HG03520 (cell line): ENCODE results near the gene CCDC24.

Experiments
- ATAC-seq: cut with Tn5 transposase; IDR thresholded peaks from one replicate; pipeline ENCODE4 v1.9.1; 2021; ENCODE audit warnings: mild to moderate bottlenecking, moderate library complexity; ENCODE audit not compliant: unreplicated experiment

The CCDC24 gene

DNA sequence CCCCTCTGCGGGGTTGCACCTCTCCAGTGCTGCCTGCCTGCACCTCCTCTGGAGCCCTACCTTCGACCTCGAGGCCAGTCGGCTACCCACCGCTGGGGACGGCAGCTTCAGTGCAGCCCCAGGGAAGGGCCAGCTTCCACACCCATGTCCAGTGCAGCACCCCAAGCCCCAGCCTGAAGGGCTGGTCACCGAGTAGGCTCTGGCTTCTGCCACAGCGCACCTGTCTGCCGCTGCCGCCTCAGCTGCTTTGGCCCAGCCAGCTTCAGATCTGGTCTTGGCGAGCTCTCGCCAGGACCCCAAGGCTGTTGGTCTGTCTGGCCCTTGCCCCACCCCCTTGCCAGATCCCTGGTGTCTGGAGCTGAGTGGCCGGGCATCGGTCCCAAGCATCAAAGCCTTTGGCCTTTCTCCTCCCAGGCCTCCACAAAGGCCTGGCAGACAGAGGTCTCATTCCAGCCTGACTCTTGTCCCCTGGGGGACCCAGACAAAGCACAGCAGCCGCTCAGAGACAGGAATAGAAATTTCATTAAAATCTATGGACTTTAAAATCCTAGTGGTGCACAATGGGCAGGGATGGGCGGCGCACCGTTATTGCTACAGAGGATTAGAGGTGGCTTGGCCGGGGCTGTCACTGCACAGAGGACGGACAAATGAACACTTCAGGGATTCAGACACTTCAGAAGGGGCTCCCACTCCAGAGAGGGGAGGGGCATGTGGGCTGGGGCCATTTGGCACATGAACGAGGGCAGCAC lies 4.8 kb downstream of the CCDC24 start:
- ATAC-seq, result no peak

DNA sequence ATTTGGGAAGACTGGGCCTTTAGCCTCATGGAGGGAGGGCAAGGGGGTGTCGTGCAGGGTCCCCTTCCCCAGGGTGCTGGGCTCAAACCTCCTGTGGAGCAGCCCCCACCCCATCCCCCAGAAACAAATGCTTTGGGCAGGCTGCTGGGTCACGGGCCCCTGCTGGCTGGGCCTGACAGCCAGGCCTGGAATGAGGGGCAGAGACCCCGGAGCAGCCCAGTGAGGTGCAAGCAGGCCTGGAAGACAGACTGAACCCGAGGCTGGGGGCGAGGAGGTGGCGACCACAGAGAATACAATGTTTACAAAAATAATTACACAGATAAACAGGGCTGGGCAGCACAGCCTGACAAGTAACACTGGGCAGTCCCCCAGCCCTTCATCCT lies 5.3 kb downstream of the CCDC24 start:
- ATAC-seq, result no peak

DNA sequence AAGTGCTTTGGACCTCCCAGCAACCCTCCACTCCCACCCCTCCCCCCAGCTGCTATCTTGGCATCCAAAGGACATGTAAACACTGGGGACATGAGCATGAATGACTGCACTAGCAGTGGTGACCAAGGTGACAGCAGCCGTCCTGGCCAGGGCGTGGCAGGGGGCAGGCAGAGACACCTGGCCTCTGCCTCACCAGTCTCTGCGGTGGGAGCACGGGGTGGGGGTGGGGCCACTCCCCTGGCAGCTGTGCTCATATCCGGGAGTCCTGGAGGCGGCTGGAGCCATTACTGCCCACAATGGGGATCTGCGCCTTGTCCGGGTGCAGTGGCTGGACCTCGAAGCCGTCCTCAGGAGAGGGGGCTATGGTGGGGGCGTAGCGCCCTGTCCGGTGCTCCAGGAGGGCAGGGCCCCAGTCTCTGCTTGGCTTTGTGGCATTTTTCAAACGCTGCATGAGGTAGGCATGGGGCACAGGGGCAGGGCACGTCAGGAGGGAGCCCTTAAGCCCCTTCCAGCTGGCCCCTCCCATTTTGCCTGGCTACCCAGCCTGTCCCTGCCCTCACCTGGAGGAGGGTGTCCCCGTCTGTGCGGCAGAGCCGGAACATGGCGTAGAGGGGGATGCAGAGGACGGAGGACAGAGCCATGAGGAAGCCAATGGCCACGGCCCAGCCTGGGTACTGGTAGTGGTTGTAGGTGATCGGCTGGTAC lies 6.0 kb downstream of the CCDC24 start:
- ATAC-seq, result no peak

DNA sequence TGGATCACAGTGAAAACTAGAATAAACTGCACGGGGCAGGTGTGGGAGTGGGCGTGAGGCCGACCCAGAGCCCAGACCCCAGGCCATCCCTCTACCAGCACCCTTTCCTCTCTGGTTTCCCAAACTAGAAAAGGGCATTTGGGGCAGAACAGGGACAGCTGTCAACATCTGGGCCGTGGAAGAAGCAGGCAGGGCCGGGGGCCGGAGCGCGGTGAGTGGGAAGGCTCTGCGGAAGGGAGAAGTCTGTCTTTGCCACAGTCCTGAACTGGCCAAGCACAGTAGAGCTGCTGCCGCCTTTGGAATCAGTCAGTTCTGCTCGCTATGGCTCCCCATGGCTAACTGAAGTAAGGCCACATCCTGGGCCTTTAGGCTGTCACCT lies 6.6 kb downstream of the CCDC24 start:
- ATAC-seq, result no peak

DNA sequence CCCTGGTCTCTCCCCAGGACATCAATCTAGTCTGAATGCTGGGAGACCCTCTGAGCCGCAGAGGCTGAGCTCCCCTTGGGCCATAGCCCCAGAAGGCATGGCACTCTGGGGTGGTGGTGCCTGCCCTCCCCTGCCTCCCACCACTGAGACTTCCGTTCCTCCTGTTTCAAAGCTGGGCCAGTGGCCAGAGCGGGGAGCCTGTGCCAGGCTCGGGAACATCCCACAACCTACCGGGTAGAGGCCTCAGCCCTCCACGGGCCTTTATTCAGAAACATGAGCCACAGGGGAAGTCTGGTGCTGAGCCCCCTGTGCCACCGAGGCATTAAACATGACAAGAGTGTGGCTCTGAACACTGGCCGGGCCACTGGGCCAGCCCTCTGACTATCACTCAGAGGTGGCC lies 8.1 kb downstream of the CCDC24 start:
- ATAC-seq, result no peak

DNA sequence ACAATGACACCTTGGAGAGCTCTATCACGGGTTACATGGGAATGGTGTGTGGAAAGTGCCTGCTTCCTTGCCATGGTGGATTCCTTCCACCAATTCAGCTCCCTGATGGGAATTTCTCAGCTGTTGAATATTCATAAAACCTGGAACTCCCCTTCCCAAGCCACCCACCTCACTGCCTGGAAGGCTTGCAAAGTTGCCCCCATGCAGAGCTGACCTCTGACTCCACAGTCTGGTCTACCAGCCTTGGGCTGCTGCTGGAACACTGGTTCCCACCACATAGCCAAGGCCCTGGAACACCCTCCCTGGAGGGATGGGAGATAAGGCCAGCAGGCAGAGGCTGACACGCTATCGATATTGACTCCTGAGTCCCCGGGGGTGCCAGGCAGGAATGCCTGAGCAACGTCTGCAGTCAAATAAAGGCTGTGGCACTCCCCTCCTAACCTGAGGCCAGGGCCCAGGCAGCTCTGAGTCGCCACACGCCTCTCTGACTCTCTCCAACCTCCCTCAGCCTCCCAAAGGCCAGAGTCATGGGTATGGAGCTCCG lies 8.8 kb downstream of the CCDC24 start:
- ATAC-seq, result no peak

DNA sequence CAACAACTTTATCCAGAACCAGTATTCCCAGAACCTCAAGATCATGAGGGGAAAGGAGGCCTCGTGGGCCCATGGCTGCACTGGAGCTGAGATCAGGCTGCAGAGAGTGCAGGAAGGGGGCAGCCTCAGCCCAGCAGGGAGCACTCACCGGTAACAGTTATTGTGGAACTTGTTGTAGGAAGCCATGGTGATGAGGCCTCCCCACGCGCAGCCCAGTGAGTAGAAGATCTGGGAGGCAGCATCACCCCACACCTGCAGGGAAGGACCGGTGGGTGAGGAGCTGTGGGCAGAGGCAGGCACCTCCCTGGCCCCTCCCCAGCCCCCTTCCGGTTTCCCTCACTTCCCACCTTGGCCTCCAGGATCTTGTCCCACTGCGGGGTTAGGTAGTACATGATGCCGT lies 10.8 kb downstream of the CCDC24 start:
- no peak for ATAC-seq

DNA sequence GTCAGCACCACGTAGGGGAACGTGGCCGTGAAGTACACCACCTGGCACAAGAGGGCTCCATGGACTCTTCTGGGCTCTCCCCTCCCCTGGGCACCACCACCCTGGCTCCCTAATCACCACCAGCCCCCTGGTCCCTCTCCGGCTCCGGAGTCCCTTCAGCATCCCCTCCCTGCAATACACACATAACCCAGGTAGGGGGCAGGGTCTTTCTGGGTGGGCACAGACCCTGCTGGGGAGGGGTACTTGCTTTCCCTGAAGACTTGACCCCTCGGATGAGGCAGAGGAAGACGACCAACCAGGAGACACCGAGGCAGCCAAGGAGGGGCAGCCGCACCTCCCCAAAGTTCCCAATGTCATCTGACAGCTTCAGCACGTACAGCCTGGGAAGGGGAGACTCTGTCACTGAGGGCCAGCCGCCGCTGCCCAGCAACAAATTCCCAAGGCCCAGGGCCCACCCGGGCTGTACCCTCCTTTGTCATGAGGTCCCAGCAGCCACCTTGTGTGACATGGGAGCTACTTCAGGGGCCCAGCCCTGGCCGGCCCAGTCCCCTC lies 11.3 kb downstream of the CCDC24 start:
- no peak for ATAC-seq

DNA sequence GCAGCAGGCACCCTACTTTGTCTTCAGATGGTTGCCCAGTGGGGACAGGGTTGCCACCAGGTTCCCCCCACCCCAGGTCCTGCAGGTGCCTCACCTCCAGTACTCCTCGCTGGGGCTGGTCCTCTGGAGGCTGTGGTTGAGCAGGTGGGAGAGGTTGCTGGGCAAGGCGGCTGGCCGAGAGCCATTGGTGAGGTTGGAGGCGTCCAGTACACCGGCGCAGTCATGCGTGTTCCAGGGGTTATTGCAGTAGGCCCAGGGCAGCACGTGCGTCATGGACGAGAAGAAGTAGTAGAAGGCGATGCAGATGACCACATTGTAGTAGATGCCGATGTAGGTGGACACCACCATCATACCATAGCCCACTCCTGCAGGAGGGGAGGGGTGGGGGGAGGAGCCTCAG lies 16.9 kb downstream of the CCDC24 start:
- ATAC-seq, result no peak

DNA sequence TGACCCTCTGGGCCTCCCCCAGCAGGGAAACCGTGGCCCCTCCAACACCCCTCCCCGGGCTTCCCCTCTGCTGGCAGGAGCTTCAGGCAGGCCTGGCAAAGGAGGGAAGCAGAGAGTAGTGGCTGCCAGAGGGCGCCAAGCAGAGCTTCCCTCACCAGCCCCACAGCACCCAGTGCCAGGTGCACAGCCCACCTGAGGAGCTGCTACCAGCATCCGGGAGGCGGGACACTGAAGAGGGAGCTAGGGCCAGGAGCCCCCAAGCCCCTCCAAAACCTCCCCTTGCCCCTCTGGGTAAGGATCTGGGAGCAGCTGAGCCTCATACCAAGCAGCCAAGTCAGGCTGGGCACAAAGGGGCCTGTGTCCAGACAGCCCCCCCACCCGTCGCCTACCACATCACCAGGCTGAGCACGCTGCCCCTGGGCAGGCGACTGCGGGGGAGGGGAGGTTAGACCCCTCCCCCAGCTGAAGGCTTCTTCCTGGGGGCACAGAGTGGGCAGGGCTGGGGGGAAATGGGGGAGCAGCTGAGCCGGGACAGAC lies 19.6 kb downstream of the CCDC24 start:
- no peak for ATAC-seq

DNA sequence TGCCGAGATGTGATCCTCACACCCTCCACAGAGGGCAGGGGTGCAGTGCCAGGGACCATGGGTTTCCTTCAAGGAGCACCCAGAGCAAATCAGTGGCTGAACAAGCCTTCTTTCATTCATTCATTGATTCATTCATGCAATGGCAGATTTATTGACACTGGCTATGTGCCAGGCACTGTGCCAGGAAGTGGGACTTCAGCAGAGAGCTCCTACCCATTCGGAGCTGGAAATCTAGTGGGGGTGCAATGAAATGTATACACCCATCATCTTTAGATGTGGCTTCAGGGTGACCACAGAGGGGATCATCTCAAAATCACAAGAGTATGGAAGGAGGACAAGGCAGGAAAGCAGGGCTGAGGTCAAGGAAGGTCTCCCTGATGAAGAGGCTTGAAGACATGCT lies 21.0 kb downstream of the CCDC24 start:
- no peak for ATAC-seq

DNA sequence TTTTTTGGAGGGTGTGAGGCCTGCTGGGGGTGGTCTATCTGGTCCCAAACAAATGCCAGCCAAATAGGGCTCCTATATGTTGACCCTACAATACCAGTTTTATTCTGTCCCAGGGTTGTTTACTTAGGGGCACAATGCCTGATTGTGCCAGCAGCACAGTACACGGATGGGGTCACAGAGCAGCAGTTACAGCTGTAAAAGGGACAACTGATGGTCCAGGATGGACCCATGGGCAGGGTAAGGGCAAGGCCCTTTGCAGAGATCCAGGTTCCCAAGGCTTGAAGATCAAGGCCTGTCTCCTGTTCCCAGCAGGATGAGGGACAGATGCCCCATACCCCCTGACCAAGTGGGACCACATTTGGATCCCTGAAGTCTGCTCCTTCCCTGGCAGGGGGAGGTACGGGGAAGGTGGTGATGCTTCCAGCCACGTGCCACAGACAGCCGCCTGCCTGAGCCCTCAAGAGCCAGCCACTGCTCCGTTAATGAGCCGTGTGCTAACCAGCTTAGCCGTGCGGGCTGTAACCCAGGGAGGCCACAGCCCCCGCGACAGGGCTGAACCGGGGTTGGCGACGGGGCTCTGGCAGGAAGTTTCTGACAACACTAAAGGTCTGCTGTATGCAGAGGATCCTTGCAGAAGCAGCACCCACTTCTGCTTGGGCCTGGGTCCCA lies 21.7 kb downstream of the CCDC24 start:
- no peak for ATAC-seq

DNA sequence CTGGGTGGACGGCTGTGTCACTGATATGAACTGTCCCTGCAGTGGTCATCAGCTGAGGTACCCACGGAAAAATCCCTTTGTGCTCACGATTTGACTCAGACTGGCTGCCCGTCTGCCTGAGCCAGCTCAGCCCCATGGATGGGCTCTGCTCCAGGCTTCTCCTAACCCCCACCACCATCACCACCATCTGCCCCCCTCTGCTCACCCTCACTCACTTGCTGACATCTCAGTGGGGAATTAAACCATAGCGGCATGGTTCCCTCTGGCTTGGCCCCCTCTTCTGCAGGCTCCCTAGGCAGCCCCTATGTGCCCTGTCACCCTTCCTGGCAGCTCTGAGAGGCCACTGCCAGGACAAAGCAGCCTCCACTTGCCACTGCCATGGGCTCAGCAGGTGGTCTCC lies 22.6 kb downstream of the CCDC24 start:
- no peak for ATAC-seq

DNA sequence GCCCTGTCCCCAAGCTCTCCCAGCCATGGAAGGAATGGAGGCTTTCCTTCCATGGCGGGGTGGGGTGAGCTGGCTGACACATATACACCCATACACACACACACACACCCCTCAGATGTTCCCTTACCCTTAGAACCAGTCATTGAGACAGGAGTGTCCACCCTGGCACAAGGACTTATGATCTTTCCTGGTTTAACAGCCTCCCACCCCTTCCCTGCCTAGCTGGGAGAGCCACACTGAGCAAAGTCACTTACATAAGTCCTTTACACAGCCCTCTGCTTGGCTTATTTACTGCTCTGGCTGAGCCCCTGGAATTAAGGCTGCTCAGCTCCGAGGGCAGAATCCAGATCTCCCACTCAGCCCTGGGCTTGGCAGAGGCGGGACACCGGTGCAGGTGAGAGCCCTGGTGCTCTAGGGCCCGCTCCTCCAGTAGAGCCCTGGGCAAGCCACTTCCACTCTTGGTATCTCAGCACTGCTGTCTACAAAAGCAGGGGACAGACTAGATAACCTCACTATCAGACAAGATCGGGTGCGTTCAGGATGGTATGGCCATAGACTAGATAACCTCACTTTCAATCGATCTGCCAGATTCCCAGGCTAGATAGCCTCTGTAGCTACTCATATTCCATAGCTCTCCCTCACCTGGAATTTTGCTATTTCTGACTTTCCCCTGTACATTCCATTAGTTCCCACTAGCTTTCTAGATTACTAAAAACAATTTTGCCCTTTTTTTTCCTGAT lies 23.1 kb downstream of the CCDC24 start:
- no peak for ATAC-seq

DNA sequence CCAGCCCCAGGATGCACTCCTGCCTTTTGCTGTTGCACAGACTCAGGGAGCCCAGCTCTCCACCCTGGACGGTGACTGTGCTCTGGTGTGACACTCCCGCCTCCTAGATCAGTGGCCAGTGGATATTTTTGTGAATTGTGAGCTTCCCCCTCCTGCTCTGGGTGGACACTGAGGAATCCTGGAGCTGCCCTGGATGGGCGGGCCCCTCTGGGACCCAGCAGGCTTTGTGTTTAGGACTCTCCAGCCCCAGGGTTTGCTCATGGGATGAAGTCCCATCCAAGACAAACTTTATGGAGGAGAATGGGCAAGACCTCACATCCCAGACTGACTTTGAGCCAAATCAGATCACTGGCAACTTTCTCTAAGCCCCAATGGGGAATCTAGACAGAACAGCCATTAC lies 23.8 kb downstream of the CCDC24 start:
- ATAC-seq, result no peak

DNA sequence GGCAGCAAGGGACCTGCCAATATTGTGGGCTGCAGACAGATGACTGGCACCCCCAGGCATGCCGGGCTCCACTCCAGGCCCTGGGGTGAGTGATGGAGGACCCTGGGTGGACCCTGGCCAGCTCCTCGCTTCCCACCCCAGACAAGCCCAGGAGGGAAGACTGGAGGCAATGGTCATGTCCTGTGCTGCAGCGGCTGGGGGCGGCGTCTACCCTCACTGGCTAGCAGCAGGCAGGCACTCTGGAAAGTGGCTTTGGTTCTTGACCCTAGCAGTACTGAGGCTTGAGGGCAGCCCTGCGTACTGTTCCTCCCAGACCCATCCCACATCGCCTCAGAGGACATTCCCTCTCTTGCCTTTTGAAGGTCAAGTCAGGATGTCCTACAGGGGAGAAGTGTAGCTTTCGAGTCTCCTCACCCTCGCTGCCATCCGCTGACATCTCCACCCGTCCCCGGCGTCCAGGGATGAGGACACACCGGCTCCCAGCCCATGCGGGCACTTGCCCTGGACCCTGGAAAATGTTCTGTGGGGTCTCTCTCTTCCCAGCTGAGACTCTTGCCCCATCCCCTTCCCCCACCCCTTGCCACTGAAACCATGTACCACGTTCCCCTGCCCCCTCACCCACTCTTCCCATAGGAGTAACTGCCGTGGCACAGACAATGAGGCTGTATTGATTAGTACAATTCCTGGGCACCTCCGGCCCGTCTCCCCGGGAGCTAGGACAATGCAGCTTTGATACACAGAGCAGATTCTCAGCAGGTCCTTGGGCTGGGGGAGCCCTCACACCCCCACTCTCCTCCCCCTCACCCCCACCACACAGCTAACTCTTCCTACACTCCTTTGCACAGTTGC lies 24.9 kb downstream of the CCDC24 start:
- no peak for ATAC-seq

DNA sequence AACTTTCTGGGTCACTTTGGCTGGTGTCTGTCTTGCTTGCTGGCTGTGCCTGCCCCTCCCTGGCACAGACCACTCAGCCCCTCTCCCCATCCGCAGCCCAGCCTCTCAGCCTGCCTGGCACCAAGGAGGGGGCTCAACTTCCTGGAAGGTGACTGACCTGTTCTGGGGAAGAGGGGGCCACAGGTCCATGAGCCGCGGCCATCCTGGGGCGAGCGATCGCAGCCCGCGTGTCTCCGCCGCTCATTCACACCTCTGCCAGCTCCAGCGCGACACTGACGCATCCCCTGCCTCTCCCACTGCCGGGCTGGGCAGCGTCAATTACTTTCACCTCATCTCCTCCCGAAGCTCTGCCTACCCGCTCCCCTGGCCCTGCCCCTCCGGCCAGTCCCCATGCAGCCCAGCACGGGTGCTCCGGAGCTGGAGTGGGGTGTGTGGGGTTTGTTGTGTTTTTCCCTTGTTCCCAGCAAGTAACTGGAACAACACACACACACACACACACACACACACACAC lies 25.5 kb downstream of the CCDC24 start:
- ATAC-seq, result no peak

DNA sequence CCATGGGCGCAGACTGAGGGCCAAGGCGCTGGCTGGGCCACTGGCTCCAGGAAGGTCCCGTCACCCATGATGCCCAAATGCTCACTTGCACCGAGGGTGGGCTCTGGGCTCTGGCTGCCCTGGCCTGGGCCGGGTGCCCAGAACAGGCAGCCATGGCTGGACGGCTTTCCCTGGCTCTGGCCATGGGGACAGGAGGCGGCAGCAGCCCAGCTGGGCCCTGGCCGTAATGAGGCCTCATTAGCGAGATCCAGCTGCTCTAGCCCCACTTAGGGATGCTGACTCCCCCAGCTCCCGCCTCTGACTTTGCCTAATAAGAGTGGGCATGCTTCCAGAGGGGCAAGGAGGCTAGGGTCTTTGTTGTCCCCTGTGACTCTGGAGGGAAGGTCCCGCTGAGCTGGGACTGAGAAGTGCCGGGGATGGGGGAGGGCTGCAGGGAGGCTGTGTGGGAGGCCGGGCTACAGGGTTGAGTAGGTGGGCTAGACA lies 28.1 kb downstream of the CCDC24 start:
- ATAC-seq, result no peak

DNA sequence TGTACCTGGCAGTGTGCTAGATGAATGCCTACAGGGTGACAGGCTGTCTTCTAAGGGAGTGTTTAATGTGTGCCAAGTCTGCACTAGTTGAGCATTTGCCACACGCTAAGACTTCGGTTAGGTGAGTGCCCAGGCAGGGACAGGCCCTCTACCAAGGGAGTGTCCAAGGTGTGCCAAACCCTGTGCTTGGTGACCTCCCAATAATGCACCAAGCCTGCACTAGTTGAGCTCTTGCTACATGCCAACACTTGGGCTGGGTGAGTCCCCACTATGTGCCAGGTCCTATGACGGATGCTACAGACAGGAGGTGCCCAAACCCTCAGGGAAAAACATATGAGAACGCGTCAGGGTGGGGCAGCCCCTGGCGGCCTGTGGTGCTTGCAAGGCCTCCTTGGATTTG lies 29.1 kb downstream of the CCDC24 start:
- ATAC-seq, result no peak
